ENCODE results near the gene COL3A1. TPM values are rescaled to one million over a fixed set of nuclear protein-coding genes. Genes with fewer than 3 reads are reported as not detected.
A peak's percentile ranks its signal among the peaks of the same experiment; 100 is the strongest.

The COL3A1 gene
- total RNA-seq, 2 donors from 2014 or later = 25.5 to 121 TPM

GRCh38 chr2:188984680-188985079, 10.5 kb downstream of the COL3A1 start:
- intact Hi-C loops (cut with DNase I) = loop anchor here (2.0 kb wide), 1 partner anchor 462 kb away; no protein-coding TSS in a partner anchor
- Histone ChIP-seq H3K36me3 (no peaks in the 10 kb centered on the region), H3K4me1 (replicated peaks) (no peaks in the 10 kb centered on the region), H3K4me3 (no peak overlapping the region), H3K27ac (peak overlapping the region in 1 of 2 donors; percentile 31), H3K9me3 (no peaks in the 10 kb centered on the region), H3K27me3 (replicated peaks; ENCODE audit: insufficient read depth) (no peaks in the 10 kb centered on the region)
- no peak for DNase-seq (ENCODE audit: low spot score)
- WGBS = 65% methylated on average over 5 of the region's 5 CpGs
- TF ChIP-seq POLR2A (IDR thresholded peaks at IDR 0.05) = no peak
- no peak for TF ChIP-seq CTCF (IDR thresholded peaks at IDR 0.05)
- TF ChIP-seq POLR2AphosphoS5 (IDR thresholded peaks at IDR 0.05) = no peak

GRCh38 chr2:188986839-188987238, 12.7 kb downstream of the COL3A1 start:
- H3K27ac ChIP-seq = peak overlapping the region in 1 of 2 donors; percentile 5
- 54% methylated on average over 4 of the region's 4 CpGs for WGBS

DNA sequence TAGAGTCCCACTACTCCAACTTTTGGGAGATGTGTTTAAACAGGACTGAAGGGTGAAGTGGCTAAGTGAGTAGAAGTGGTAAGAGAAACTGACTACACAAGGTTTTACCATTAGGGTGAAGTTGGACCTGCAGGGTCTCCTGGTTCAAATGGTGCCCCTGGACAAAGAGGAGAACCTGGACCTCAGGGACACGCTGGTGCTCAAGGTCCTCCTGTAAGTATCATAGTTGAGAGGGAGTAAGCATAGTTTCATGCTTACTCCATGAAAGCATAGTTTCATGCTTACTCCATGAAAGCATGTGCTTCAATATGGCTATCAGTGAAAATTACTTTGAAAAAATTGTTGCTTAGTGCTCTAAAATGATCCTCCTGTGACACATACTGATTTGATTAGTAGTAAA, 19.1 kb downstream of the COL3A1 start:
- TF ChIP-seq POLR2A (IDR thresholded peaks at IDR 0.05) (no peak), CTCF (IDR thresholded peaks at IDR 0.05) (no peak), POLR2AphosphoS5 (IDR thresholded peaks at IDR 0.05) (no peak)
- no peak overlapping the region for H3K27ac ChIP-seq

More at GRCh38 chr2:188986839-188987238, 12.7 kb downstream of the COL3A1 start:
- no peak for TF ChIP-seq POLR2AphosphoS5 (IDR thresholded peaks at IDR 0.05)
- TF ChIP-seq POLR2A (IDR thresholded peaks at IDR 0.05) = no peak
- TF ChIP-seq CTCF (IDR thresholded peaks at IDR 0.05) = no peak
- no peak for DNase-seq (ENCODE audit: low spot score)
- H3K4me3 ChIP-seq = no peak overlapping the region
- no peaks in the 10 kb centered on the region for H3K27me3 ChIP-seq (replicated peaks; ENCODE audit: insufficient read depth)
- no peaks in the 10 kb centered on the region for H3K36me3 ChIP-seq
- intact Hi-C loops (cut with DNase I) = no loop called here
- H3K9me3 ChIP-seq = no peaks in the 10 kb centered on the region
- H3K4me1 ChIP-seq (replicated peaks) = no peaks in the 10 kb centered on the region

DNA sequence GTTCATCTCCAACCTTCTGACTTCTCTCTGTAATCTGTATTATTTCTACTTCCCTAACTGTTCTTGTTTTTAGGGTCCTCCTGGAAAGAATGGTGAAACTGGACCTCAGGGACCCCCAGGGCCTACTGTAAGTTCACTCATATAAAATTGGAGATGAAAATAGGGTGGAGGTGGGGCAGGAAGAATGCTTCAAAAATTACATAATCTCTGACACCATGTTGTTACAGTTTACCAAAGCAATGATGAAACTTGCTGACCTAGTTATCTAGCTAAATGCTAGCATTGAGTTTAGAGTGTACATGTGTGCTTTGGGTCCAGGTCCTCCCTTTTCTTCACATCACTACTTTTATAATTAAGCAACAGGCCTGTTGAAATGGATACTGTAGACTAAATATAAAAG, 23.1 kb downstream of the COL3A1 start:
- no peak overlapping the region for H3K27ac ChIP-seq
- no peaks in the 10 kb centered on the region for H3K9me3 ChIP-seq
- DNase-seq (ENCODE audit: low spot score) = no peak
- H3K27me3 ChIP-seq (replicated peaks; ENCODE audit: insufficient read depth) = no peaks in the 10 kb centered on the region
- H3K4me3 ChIP-seq = no peak overlapping the region
- intact Hi-C loops (cut with DNase I) = no loop called here
- H3K36me3 ChIP-seq = no peaks in the 10 kb centered on the region
- TF ChIP-seq POLR2AphosphoS5 (IDR thresholded peaks at IDR 0.05) = no peak
- no peak for TF ChIP-seq POLR2A (IDR thresholded peaks at IDR 0.05)
- no peak for TF ChIP-seq CTCF (IDR thresholded peaks at IDR 0.05)
- H3K4me1 ChIP-seq (replicated peaks) = no peaks in the 10 kb centered on the region

More for the DNA sequence above, 19.1 kb downstream of the COL3A1 start:
- Histone ChIP-seq H3K4me1 (replicated peaks) (no peaks in the 10 kb centered on the region), H3K27me3 (replicated peaks; ENCODE audit: insufficient read depth) (no peaks in the 10 kb centered on the region), H3K36me3 (no peaks in the 10 kb centered on the region), H3K4me3 (no peak overlapping the region), H3K9me3 (no peaks in the 10 kb centered on the region)
- DNase-seq (ENCODE audit: low spot score) = no peak
- 100% methylated on average over 1 of the region's 1 CpG for WGBS
- intact Hi-C loops (cut with DNase I) = no loop called here

GRCh38 chr2:189000221-189000620, 26.0 kb downstream of the COL3A1 start:
- no peak for TF ChIP-seq CTCF (IDR thresholded peaks at IDR 0.05)
- TF ChIP-seq POLR2AphosphoS5 (IDR thresholded peaks at IDR 0.05) = no peak
- no peak for TF ChIP-seq POLR2A (IDR thresholded peaks at IDR 0.05)
- H3K4me3 ChIP-seq = no peak overlapping the region
- H3K27ac ChIP-seq = no peak overlapping the region
- no peaks in the 10 kb centered on the region for H3K36me3 ChIP-seq
- no peak for DNase-seq (ENCODE audit: low spot score)
- no peaks in the 10 kb centered on the region for H3K27me3 ChIP-seq (replicated peaks; ENCODE audit: insufficient read depth)
- no peaks in the 10 kb centered on the region for H3K9me3 ChIP-seq
- H3K4me1 ChIP-seq (replicated peaks) = no peaks in the 10 kb centered on the region
- intact Hi-C loops (cut with DNase I) = no loop called here
